G401.6 (cell line): Measurements from ENCODE around the gene FOXL2NB.
A peak's percentile ranks its signal among the peaks of the same experiment; 100 is the strongest.
"Not testable (repeated sequence)": the region's sequence is repeated elsewhere in the genome, so short reads cannot be mapped to it uniquely, and the experiment has no call there.

Source experiments
- FAIRE-seq: peaks from 2 replicates; lab custom pipeline; 2012; peaks lifted over from hg19 to GRCh38; lab: Jason Lieb, UNC

Gene FOXL2NB

DNA sequence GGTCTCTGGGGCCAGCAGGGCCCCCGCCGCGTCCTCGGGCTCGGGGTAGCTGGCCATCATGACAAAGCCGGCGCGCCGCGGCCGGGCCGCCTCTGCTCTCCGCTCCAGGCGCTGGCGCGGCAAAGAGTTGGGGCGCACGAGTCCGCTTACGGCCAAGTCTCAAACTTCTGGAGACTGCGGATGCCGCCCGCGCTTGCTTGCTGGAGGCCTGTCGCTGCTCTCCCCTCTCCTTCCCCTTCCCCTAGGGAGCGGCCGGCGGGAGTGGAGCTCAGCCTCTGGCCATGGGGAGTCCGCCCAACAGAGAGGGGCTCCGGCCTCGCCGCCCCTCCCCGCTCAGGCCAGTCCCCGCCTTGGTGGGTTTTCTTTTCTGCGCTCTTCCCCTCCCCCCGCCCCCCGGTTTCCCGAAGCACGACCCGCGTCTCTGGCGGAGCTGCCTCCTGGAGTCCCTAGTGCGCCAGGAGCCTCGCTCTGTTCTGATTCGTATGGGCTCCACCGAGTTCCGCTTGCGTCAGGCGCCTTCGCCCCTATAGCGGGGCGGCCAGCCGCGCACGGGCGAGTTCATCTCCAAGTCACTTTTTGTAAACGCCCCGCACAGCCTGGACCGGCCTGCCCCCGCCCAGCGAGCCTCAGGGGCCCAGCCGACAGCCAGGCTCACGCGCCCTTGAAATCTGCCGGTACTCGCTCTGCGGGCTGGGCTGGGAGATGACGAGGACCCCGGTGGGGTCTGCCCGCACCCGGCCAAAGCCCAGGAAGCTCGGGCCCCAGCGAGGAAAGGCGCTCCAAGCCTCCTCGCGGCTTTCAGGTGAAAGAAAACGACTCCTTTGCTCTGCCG lies at the start of gene FOXL2NB, which contains the start of gene FOXL2:
FOXL2NB (plus strand) TSS at position 555 of the 832 bp plus-strand sequence; CDS start at position 703, 148 bp downstream.
FOXL2 (minus strand) TSS at position 475 of the 832 bp plus-strand sequence; CDS start at position 60, 415 bp downstream.
- FAIRE-seq = no peak

DNA sequence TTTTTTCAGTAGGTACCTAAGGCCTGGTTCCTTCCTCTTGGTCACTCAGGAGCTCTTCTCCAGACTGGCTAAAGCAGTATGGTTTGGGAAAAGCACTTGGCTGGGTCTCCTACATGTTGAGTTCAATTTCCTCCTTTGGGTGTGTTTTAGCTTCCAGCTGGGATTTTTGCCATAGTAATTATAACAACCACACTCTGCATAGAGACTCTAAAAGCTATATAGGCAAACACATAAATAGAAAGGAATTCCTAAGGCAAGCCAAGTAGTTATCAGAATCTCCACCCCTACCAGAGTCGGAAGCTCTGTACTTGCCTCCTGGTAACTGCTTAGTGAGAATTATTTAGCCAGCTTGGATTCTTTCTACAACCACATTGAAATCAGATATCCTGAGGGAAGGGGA lies 48.7 kb upstream of the FOXL2NB start:
- no peak for FAIRE-seq

DNA sequence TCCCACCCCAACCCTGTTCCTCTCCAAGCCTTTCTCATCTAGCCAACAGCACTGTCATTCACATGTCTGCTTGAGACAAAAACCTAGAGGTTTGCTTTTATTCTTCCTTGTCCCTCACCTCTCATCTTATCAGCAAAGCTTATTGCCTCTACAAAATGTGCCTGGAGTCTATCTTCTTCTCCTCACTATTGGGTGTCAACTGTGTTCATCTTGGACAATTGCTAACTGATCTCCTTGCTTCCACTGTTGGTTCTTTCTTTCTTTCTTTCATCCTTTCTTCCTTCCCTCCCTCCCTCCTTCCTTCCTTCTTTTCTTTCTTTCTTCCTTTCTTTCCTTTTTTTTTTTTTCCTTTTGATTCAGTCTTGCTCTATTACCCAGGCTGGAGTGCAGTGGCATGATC lies 48.3 kb upstream of the FOXL2NB start:
- FAIRE-seq = no peak

DNA sequence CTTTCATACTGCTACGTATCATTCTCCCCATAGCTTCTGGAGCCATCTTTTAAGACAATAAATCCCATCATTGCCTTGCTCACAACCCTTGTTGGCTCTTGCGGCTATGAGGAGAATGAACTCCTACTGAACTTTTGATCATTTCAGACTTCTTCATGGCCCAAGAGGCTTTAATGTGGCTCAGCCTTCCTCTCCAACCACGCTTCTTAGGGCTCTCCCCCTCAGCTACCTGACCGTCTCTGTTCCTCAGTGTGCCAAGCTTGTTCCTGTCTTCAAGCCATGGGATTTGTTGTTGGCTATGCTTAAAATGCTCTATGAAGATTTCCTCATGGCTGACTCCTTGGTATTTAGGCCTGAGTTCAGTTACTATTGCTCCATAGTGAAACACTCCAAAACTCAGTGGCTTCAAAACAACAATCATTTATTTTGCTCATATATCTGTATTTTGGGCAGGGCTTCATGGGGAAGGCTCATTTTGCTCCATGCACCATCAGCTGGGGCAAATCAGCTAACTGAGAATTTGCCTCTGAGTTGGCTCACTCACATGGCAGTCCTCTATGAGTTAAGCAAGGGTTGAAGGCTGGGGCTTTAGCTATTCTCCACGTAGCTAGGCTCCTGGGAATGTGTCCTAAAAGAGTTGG lies 47.5 kb upstream of the FOXL2NB start:
- no peak for FAIRE-seq

DNA sequence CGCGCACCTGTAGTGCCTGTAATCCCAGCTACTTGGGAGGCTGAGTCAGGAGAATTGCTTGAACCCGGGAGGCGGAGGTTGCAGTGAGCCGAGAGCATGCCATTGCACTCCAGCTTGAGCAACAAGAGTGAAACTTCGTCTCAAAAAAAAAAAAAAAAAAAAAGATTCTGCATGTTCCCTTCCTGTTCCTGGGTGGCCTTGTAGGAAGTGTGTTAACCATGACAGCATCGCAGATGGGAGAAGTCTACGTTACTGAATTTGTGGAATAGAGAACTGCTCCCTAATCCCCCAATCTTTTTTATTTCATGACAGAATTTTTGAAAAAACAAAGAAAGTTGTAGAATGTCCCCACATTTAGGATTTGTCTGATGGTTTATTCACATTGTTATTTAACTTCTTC lies 45.5 kb upstream of the FOXL2NB start:
- FAIRE-seq = no peak

- FAIRE-seq = no peak
Observed at GRCh38 chr3:138902171-138902570, 44.8 kb upstream of the FOXL2NB start.

DNA sequence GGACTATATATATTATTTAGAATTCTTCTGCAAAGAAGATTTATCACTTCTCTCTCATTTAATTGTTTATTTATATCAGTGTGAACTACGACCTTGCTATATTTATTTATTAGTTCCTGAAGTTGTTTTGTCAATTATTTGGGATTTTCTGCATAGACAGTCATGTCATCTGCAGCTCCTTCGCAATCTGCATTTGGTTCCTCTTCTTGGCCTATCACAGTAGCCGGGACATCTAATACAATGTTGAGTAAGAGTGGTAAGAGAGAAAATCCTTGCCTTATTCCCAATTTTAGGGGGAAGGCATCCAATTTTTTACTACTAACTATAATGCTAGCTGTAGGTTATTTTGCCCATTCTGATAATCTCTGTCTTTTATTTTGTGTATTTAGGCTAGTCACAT lies 39.5 kb upstream of the FOXL2NB start:
- FAIRE-seq = no peak

DNA sequence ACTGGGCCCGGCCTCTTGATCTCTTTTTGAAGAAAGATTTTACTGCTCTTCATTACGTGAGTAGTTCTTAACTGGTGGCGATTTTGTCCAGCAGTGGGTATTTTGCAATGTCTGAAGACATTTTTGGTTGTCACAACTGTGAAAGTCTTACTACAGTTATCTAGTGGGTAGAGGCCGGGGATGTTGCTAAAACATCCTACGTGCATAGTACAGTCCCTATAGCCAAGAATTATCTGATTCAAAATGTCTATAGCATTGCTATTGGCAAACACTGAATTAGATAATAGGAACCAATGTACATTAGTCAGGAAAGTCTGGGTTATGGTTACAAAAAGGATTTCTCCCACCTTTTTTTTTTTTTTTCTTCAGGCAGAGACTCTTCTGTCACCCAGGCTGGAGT lies 38.2 kb upstream of the FOXL2NB start:
- no peak for FAIRE-seq

GRCh38 chr3:138909904-138910303 lies 37.1 kb upstream of the FOXL2NB start:
- no peak for FAIRE-seq

- FAIRE-seq = no peak
Observed at GRCh38 chr3:138911621-138912020, 35.4 kb upstream of the FOXL2NB start.

GRCh38 chr3:138912237-138912636 lies 34.8 kb upstream of the FOXL2NB start:
- FAIRE-seq = no peak

DNA sequence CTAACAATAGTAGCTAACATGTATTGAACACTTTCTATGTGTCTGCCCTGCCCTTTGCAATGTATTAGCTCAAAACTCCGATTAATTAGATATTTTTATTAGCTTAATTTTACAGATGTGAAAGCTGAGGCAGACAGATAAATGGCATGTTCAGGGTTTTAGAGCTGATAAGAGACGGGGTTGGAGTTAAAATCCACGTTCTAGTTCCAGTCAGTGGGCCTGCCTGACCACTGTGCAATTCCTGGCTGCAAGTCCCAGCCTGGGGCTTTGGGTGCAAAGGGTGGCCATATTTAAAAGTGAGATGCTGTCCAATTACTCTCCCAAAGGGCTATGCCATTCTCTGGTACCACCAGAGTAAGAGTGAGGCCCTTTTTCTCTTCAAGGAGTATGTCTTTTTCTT lies 33.3 kb upstream of the FOXL2NB start:
- FAIRE-seq = no peak

DNA sequence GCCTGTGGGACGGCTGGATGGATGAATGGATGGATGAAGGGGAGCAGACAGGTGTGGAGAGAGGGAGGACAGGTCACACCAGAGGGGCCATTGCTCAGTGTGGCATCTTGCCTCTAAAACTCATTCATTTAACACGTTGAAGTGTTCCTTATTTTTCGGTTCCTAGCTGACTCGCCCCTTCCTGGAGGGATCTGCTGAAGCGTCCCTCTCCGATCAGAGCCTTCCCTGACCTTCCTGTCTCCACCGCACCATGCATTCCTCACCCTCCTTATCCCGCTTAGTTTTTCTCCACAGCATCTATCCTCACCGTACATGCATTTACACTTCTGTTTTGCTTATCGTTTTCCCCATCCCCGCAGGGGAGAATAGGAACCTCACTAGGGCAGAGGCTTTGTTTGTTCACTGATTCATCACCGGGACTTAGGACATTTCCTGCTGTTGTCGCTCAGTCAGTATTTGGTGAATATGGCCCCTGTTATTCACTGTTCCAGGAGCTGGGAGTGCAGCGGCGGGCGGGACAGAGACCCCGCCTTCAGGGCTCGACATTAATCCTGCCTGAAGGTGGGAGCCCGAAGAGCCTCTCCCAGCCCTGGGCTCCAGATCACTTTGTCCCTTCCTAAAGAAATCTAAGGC lies 32.0 kb upstream of the FOXL2NB start:
- no peak for FAIRE-seq

GRCh38 chr3:138915503-138916498 lies 31.2 kb upstream of the FOXL2NB start:
- peak; percentile 19 for FAIRE-seq

GRCh38 chr3:138916824-138917223 lies 30.2 kb upstream of the FOXL2NB start:
- FAIRE-seq = no peak

- no peak for FAIRE-seq
Observed at GRCh38 chr3:138919325-138919724, 27.7 kb upstream of the FOXL2NB start.

DNA sequence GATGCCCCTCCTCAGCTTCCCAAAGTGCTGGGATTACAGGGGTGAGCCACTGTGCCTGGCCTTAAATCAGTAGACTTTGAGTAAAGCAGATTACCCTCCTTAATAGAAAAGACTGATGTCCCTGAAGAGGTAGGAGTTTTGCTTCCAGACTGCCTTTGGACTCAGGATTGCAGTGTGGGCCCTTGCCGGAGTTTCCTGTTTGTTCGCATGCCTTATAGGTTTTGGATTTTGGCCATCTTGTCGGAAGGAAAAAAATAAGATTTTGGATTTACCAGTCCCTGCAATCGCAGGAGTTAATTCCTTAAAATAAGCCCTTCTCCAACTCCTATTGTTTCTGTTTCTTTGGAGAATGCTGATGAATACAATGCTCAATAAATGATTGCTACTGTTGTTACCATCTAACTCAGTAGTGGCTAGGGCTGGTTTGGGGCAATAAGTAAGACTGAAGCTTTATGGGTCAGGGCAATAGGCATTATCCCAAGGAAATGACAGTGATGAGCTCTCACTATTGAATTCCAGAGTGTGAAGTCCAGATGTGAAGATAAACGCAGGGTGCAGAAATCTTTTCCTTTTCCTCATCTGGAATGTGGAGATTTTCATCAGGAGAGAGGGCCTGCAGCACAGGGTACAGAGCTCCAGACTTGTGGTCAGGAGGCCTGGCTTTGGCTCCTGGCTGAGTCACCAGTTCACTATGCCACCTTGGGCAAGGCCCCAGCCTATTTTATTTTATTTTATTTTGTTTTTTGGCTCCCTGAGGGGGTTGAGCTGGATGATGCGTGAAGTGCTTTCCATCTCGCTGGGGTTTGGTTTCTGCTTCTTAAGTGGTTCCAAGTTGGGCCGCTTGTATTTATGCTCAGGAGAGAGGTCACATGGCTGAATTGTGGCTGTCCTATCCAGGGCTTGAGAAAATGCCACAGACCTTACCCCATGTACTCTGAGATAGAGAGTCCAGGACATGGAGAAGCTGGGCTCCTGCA lies 25.4 kb upstream of the FOXL2NB start:
- no peak for FAIRE-seq

- FAIRE-seq = not testable (repeated sequence)
Observed at GRCh38 chr3:138922400-138922799, 24.6 kb upstream of the FOXL2NB start.

DNA sequence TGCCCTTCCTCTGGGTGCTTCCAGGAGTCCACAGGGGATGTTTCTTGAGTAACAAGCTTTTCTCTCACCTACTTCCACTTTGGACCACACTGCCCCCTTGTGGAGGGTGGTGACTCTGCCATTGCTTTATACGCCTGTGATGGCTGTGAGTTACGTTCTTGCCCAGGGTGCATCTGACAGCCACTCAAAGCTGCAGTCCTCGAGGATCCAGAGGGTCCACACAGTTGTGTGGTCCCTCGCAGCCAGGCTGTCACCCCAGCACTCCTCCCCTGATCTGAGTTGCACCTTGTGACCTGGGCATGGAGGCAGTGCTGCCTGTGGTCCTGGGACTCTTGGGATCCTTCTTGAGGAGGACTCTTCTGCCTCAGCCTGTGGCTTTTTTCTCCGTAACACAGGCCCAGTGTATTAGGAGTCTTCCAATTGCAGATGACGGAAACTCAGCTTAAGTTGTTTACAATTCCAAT lies 23.5 kb upstream of the FOXL2NB start:
- FAIRE-seq = peak; percentile 66

GRCh38 chr3:138928727-138929372 lies 18.2 kb upstream of the FOXL2NB start:
- FAIRE-seq = no peak
